CD4-positive, alpha-beta T cell treated with Interleukin-6 for 4 hours (primary cell): Measurements from ENCODE around the gene TPSD1.
"Not testable (repeated sequence)": the region's sequence is repeated elsewhere in the genome, so short reads cannot be mapped to it uniquely, and the experiment has no call there.

Source experiments
- DNase-seq: peaks from one replicate; pipeline ENCODE4 v3.0.0-alpha.2; 2020; ENCODE audit warnings: mixed read lengths

TPSD1 gene

DNA sequence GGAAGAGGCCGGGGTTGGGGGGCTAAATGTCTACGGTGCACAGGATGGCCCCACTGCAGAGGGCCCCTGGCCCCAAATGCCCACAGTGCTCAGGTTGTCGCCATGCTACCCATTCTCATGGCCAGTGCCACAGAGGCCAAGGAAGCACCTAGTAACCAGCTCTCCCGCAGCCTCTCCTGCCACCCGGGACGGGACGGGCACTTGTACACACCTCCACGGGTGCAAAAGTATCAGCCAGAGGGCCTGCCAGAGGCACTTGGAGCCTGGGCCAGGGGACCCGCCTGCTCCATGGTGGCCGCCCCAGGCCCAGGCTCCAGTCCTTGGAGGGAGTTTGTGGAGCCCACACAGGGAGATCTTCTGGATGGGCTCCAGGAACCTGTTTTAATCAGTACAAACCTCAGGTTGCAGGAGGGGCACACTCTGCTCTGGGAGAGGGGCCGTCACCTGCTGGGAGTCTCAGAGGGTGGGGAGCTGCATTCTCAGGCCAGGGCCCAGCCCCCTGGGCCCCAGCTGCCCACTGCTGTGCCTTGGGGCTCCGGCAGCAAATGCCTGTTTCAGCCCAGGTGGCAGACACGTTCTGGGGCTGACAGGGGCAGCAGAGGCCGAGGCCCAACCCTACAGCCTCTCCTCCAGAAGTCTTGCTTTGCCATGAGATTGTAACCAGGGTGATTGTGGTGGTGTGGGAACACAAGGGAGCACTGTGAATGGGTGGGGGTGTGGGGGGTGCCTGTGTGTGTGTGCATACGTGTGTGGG lies 7.9 kb downstream of the TPSD1 start:
- no peak for DNase-seq

DNA sequence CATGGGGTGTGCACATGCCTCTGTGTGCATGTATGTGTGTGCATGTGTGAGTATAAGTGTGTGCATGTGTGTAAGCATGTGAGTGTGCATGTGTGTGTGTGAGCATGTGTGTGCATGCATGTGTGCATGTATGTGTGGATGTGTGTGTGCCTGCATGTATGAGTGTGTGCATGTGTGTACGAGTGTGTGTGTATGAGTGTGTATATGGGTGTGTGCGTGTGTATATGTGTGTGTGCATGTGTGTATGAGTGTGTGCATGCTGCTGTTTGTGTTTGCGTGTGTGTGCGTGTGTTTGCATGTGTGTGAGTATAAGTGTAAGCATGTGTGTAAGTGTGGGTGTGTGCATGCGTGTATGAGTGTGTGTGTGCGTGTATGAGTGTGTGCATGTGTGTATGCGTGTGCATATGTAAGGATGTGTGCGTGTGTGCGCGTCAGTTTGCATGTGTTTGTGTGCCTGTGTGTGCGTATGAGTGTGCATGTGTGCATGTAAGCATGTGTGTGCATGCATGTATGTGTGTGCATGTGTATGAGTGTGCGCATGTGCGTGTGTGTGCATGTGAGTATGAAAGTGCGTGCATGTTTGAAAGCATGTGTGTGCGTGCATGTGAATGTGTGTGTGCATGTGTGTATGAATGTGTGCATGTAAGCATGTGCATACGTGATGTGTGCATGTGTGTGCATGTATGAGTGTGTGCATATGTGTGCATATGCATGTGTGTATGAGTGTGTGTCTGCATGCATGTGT lies 8.6 kb downstream of the TPSD1 start:
- DNase-seq = no peak

DNA sequence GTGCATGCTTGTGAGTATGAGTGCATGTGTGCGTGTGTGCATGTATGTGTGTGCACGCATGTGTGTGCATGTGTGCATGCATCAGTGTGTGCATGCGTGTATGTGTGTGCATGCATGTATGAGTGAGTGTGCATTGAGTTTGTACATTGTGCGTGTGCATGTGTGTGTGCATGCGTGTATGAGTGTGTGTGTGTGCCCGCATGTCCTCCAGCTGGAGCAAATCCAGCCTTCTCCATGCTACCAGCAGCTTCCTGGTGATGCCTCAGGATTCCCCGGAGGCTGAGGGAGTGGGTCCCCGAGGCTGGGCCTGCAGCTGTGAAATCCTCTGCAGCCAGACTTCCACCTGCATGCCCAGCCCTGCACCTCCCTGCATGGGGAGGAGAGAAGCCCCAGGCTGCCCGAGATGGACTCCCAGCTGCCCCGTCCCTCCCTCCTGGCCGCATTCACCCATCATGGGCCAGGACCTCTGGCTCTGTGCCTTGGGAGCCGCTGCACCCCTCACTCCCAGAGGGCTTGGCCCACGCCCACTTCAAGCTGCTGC lies 9.3 kb downstream of the TPSD1 start:
- DNase-seq = no peak

DNA sequence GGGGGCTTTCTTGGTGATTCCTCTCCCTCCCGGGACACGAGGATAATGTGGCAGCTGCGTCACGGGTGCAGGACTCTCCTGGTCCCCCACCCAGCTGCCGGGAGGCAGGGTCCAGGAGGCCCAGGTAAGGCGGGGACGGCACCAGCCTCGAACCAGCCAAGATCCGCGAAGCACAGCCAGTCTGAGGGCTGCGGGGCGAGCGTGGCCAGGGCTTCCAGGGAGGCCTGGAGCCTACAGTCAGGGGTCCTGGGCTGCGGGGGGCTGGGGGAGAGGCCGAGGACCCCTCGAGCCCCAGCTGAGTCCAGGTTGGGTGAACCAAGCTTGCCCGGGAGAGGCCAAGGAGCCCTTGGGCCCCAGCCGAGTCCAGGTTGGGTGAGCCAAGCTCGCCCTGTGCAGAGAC lies 10.0 kb downstream of the TPSD1 start:
- DNase-seq = no peak

DNA sequence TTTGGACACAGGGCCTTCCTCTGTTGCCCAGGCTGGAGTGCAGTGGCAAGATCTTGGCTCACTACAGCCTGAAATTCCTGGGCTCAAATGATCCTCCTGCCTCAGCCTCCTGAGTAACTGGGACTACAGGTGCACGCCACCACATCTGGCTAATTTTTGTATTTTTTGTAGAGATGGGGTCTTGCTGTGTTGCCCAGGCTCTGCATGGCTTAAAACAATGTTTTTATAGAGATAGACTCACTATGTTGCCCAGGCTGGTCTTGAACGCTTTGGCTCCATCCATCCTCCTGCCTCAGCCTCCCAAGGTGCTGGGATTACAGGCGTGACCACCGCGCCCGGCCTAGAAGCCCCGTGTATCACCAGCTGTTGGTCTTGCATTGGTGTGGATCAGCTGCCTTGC lies 13.5 kb downstream of the TPSD1 start:
- DNase-seq = not testable (repeated sequence)

DNA sequence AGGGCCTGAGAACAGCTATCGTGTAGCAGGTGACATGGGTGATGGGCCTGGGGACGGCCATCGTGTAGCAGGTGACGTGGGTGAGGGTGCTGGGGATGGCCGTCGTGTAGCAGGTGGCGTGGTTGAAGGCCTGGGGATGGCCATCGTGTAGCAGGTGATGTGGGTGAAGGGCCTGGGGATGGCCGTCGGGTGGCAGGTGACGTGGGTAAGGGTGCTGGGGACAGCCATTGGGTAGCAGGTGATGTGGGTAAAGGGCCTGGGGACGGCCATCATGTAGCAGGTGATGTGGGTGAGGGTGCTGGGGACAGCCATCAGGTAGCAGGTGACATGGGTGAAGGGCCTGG lies 15.5 kb downstream of the TPSD1 start:
- DNase-seq = no peak

DNA sequence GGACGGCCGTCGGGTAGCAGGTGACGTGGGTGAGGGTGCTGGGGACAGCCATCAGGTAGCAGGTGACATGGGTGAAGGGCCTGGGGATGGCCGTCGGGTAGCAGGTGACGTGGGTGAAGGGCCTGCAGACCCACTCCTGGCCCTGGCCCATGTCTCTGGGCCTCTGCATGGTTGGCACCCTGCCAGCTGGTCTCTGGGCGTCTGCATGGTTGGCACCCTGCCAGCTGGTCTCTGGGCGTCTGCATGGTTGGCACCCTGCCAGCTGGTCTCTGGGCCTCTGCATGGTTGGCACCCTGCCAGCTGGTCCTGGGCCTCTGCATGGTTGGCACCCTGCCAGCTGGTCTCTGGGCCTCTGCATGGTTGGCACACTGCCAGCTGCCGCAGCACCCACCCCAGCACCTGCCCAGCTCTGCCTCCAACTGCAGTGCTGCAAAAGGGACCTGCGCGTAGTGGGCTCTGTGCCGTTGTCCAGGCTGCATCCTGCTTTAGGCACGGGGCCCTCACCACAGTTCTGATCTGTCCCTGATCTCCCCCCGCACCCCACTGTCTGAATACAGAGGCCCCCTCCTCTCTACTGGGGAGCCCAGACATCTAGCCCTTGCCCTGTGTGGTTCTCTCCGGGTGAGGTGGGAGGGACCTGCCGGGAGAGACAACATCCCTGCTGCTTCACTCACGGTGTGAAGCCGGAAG lies 16.0 kb downstream of the TPSD1 start:
- not testable (repeated sequence) for DNase-seq

DNA sequence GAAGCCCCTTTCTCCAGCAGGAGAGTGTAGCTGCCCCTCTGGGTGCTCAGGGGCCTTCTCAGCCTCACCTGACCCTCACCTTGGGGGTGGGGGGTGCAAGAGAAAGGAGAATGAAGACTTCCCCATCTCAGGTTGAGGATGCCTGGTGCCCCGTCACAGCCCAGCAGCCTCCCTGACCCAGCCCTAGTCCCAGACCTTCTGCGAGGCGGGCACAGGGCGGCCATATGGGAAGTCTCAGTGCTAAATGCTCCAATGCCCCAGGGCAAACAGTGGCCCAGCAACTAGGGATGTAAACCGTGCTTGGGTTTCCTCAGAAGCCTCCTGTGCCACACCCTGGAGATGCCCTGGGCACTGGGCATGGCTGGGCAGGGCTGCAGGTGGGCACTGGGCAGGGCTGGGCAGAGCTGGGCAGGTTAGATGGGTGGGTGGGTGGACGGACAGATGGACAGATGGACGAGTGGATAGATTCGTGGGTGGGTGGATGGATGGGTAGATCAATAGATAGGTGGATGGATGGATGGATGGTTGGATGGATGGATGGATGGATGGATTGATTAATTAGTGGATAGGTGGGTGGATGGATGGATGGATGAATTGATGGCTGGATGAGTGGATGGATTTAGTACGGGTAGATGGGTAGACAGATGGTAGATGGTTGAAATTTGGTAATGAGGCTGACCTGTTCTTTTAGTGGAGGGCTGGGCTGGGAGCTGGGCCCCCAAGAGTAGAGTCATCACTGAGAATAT lies 16.8 kb downstream of the TPSD1 start:
- no peak for DNase-seq

DNA sequence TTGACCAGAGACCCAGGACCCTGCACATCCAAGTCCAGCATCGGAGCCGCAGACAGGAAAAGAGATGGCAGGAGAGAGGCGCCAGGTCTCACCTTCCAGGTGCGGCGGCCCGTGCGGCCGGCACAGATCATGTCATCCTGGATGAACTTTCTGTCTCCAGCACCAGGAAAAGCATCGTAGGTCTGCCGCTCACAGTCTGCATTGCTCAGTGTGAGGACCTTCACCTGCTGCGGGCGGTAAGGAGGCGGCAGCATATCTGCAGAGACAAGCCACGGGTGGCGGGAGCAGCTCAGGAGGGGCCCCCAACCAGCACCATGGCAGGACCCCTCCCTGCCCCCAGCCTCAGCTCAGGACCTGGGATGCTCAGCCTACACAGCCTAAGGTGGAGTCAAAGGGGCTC lies 17.9 kb downstream of the TPSD1 start:
- DNase-seq = no peak

DNA sequence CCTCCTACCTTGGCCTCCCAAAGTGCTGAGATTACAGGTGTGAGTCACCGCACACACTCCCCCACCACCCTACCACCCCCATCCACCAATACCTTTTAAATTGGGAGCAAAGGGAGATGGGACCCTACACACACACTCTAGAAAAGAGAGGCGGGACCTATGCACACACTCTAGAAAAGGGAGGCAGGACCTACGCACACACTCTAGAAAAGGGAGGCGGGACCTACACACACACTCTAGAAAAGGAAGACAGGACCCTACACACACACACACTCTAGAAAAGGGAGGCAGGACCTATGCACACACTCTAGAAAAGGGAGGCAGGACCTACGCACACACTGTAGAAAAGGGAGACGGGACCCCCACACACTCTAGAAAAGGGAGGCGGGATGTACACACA lies 18.9 kb downstream of the TPSD1 start:
- DNase-seq = no peak

DNA sequence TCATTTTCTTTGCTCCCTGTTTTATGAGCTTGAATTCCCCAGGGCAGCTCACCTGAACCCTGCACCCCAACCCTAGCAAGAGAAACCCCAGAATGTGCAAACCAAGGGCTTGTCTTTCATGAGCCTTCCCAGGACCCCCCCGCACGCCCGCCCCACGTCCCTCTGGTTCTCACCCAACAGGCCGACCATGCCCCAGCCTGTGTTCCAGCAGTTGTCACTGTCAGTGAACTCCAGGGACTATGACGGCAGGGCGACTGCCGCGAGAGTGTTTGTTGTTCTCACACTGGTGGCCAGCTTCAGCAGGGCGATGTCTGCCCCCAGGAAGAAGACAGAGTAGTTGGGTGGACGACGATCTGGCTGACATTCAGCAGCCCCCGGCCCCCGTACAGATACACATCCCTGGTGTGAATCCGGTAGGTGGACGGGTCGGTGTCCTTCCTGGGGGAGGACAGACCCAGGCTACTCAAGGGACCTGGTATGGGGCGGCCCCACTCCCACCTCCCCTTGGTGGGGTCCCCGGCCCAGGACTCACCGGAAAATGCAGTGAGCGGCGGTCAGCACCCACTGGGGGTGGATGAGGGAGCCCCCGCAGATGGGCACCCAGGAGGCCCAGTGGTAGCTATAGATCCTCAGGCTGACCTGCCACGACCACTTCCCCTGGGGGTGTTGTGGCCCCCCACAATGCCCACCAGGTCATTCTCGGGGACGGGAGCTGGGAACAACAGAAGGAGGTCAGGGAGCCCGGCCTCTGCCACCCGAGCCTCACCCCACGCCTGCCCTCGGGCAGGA lies 20.1 kb downstream of the TPSD1 start:
- no peak for DNase-seq

DNA sequence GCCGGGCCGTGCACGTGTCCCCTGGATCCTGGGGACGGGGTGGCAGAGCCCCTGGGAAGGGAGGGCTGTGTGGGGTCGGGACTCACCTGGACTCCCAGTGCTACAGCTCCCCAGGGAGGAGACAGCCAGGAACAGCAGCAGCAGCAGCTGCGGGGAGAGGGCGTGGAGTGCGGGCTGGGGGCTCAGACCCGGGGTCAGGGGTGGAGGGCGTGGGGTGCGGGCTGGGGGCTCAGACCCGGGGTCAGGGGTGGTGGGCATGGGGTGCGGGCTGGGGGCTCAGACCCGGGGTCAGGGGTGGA lies 20.7 kb downstream of the TPSD1 start:
- DNase-seq = no peak

DNA sequence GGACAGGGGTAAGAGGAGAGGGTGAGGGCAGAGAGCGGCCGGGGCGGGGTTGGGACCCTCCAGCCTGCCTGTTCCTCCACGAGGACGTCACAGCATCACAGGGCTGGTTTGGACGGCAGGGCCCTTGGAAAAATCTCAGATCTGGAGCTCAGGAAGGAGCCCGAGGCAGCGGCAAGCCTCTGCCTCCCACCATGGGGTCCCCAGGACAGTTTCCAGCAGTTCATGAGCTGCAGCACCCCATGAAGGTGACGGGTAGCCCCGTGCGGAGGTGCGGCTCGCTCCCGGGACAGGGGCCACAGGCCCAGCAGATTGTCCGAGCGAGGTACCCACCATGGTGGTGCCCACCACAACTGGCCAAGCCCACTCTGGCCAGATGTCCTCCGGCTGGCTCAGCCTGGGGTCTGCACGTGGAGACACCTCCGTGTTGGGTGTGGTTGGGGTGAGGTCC lies 21.3 kb downstream of the TPSD1 start:
- DNase-seq = no peak

DNA sequence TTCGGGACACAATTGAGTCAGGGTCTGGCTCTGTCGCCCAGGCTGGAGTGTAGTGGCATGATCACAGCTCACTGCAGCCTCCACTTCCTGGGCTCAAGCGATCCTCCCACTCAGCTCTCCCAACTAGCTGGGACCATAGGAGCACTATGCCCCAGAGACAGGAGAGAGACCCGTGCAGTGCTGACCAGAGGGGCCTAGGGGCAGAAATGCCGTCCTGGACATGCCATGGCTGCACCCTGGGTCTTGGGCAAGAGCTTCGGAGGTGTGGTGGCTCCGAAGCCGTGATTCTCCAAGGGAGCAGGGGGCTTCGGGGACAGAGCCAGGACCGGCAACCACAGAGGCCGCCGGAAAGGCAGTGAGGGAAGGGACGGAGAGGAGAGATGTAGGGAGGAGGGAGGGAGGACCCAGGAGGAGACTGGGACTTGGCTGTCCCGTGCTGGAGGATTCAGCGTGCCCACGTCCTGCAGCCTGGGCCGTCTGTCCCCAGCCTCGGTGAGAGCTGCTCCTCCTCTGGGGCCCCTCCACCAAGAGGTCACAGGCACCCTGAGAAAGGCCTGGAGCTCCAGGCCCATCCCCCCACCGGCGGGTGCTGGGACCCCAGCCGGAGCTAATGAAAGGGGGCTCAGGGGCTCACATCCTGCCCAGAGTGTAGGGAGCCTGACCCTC lies 21.9 kb downstream of the TPSD1 start:
- no peak for DNase-seq

DNA sequence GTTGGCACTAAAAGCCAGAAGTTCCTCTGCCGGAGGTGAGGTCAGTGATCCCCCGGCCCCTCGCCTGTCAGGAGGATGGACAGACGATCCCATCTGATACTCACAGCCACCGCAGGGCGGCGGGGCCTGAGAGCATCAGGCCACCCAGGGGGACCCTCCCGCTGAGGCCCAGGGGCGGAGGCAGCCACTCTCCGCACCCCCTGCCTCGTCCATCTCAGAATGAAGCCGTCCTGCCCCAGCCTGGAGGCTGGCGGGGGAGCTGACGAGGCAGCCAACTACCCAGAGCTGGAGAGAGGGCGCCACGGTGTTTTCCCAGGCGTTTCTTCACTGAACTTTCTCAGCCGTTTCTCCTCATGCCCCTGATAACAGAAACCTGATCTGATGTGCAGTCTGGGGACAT lies 22.6 kb downstream of the TPSD1 start:
- DNase-seq = no peak

DNA sequence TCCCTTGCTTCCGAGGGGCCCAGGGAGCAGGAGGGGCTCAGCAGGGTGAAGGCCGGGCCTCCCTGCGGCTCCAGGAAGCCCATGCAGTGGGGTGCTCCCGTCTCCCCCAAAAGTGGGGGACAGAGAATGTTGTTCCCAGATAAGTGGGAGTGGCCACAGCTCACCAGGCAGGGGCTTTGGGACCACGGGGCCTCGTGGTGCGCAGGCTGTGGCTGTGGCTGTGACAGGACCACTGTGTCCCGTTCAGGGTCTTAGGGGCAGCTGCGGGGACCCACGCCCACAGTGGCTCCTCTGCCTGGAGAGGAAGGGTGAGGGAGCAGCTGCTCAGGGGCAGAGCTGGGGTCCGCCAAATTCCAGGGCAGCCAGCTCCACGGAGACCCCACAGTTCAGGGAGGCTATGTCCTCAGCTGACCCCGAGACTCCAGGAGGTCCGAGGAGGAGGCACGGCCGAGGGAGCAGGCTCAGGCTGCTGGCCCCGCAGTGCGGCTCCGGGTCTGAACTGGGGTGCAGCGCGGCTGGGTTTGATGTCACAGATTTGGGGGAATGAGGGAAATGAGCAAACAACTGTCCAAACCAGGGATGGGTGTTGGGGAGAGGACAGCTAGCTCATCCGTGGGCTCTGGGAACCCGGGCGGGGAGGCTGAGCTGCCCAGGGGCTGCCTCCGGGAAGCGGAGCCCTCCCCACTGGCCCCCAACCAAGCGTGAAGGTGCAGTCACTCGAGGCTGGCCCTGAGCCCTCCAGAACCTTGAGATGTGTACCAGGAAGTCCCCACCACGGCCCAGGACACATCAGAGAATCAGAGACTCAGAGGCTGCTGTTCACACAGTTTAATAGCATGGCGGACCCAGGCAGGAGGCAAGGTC lies 23.4 kb downstream of the TPSD1 start:
- DNase-seq = no peak

DNA sequence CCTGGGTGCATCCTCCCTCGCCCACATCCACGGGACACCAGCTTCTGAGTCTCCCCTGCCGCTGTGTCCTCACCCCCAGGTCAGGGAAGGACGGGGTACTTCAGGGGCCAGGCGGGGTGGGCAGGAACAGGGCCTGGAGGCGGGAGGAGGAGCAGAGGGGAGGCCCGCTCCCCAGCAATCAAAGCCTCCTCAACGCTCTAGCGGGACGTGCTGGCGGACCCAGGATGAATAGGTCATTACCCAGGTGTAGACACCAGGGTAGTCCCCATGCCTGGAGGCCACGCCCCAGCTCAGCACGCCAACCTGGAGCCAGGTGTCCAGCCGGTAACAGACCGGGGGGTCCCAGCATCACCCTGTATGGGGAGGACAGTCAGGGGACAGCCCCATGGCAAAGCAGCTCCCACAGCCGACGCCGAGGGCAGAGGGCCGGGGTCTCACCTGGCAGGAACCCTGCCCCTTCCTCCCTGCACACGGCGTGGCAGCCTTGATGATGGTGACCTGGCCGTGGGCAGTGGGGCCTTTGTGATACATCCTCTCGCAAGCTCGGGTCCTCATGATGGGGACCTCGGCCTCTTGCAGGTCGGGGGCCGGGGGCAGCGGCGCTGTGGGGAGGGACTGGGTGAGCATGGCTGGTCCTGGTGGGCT lies 24.2 kb downstream of the TPSD1 start:
- no peak for DNase-seq

DNA sequence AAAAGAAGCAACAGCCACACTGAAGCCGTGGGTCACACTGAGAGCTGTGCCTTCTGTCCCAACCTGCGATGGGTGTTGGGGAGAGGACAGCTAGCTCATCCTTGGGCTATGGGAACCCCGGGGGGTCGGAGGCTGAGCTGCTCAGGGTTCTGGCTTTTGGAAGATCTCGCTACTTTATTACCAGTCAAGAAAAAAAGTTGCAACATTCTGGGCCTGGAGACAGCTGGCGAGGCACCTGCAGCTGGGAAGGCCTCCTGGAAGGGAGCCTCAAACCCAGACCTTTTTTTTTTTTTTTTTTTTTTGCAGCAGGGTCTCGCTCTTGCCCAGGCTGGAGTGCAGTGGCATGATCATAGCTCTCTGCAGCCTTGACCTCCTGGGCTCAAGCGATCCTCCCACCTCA lies 24.9 kb downstream of the TPSD1 start:
- no peak for DNase-seq

DNA sequence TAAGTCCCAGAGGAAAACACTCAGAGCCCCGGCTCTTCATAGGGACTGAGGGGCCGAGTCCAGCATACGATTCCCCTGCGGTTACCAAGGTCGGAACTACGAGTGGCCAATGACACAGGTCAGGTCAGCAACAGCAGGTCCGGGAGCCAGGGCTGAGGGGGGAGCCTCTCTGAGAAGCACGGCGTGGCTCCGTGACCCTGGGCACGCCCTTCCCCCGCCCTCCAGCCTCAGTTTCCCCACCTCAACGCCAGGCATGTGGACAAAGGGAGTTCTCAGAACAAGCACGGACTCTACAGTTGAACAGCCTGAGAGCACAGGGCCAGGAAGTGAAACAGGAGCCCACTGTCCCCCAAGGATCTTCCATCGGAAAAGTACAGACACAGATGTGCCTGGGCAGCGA lies 25.6 kb downstream of the TPSD1 start:
- no peak for DNase-seq

DNA sequence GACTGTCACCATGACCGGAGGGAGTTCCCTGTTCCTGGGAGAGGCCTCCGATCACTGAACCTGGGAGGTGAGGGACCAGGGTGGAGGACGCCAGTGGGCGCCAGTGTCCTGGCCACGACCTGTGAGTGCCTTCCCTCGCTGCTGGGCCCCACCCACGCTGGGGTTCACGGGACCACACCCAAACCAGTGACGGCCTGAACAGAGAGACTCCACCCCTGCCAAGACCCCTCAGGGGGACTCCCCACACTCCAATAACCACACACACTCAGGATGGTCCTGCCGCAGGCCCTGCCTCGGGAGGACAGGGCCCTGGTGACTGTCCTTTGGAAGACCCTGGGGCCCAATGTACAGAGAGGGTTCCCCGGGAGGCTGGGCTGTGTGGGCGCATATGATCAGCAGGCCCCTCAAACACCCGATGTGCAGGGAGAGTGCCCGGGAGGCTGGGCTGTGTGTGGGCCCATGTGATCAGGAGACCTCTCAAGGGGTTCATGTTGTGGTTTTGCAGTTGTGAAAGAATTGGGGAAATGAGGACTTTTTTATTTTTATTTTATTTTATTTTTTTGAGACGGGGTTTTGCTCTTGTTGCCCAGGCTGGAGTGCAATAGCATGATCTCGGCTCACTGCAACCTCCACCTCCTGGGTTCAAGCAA lies 26.6 kb downstream of the TPSD1 start:
- DNase-seq = no peak
